WTC11 (cell line): ENCODE measurements around the gene ACTL7A. TPM values are rescaled to one million over a fixed set of nuclear protein-coding genes. Genes with fewer than 3 reads are reported as not detected.

Experiments used
- ATAC-seq: fragments of 200-7000 bp; cut with Tn5 transposase; 2 replicates; pipeline ENCODE4 v1.10.0; 2021; ENCODE audit warnings: mild to moderate bottlenecking, moderate library complexity
- CTCF ChIA-PET: fragments of 300-600 bp; sonication (Branson Sonifier 250); formaldehyde crosslinking; loops from one replicate; lab custom pipeline; 2021; ENCODE audit warnings: antibody characterized with exemption; lab: Charles Lee
- POLR2A ChIA-PET: fragments of 350-600 bp; sonication (Branson Sonifier 250); formaldehyde crosslinking; loops from one replicate; lab custom pipeline; 2021; ENCODE audit warnings: antibody characterized with exemption; lab: Charles Lee
- DNase-seq: peaks from one replicate; pipeline ENCODE4 v3.0.0; 2021; ENCODE audit warnings: low spot score
- H3K27ac Mint-ChIP-seq: 2 replicates; pipeline ENCODE4 v1.8.0; 2021; ENCODE audit warnings: mixed read lengths
- H3K27me3 Mint-ChIP-seq: 2 replicates; pipeline ENCODE4 v1.8.0; 2021; ENCODE audit warnings: low read depth, mild to moderate bottlenecking, moderate library complexity, mixed read lengths
- H3K36me3 Mint-ChIP-seq: 2 replicates; pipeline ENCODE4 v1.8.0; 2021; ENCODE audit warnings: mixed read lengths
- H3K4me1 Mint-ChIP-seq: 2 replicates; pipeline ENCODE4 v1.8.0; 2022; ENCODE audit warnings: mixed read lengths
- H3K4me3 Mint-ChIP-seq: 2 replicates; pipeline ENCODE4 v1.8.0; 2021; ENCODE audit warnings: mild to moderate bottlenecking, moderate library complexity, mixed read lengths
- H3K9me3 Mint-ChIP-seq: 2 replicates; pipeline ENCODE4 v1.8.0; 2021; ENCODE audit warnings: mixed read lengths
- ARID4B ChIP-seq: sonication (generic); formaldehyde crosslinking; IDR thresholded peaks from 2 replicates; pipeline ENCODE4 v1.8.0; 2023; ENCODE audit warnings: missing genetic modification reagents, mild to moderate bottlenecking, borderline replicate concordance
- ATF6 ChIP-seq: sonication (generic); formaldehyde crosslinking; IDR thresholded peaks from 2 replicates; pipeline ENCODE4 v1.8.1; 2023; ENCODE audit warnings: mild to moderate bottlenecking, missing genetic modification reagents
- CBFB ChIP-seq: sonication (generic); formaldehyde crosslinking; IDR thresholded peaks from 2 replicates; pipeline ENCODE4 v1.8.1; 2022; ENCODE audit warnings: mild to moderate bottlenecking, low read depth, missing genetic modification reagents
- EMX1 ChIP-seq: fragments of 250-450 bp; sonication (Bioruptor Pico); IDR thresholded peaks from 2 replicates; pipeline ENCODE4 v1.8.0; 2021; ENCODE audit warnings: mild to moderate bottlenecking
- MAX ChIP-seq: sonication (generic); formaldehyde crosslinking; IDR thresholded peaks from 2 replicates; pipeline ENCODE4 v1.8.0; 2022; ENCODE audit warnings: mild to moderate bottlenecking, missing genetic modification reagents
- NFE2L1 ChIP-seq: sonication (generic); formaldehyde crosslinking; IDR thresholded peaks from 2 replicates; pipeline ENCODE4 v1.8.1; 2023; ENCODE audit warnings: missing genetic modification reagents
- NR2C2 ChIP-seq: sonication (generic); formaldehyde crosslinking; IDR thresholded peaks from 2 replicates; pipeline ENCODE4 v1.8.0; 2022; ENCODE audit warnings: mild to moderate bottlenecking, missing genetic modification reagents
- NR3C1 ChIP-seq: sonication (generic); formaldehyde crosslinking; conservative IDR thresholded peaks from 2 replicates; pipeline ENCODE4 v1.8.1; 2023; ENCODE audit warnings: low read depth, mild to moderate bottlenecking, missing genetic modification reagents
- PRDM15 ChIP-seq: sonication (generic); formaldehyde crosslinking; IDR thresholded peaks from 2 replicates; pipeline ENCODE4 v1.8.0; 2022; ENCODE audit warnings: missing genetic modification reagents
- PREB ChIP-seq: sonication (generic); formaldehyde crosslinking; IDR thresholded peaks from 2 replicates; pipeline ENCODE4 v1.8.1; 2022; ENCODE audit warnings: mild to moderate bottlenecking, missing genetic modification reagents, moderate library complexity, borderline replicate concordance
- RORB ChIP-seq: fragments of 250-450 bp; sonication (Bioruptor Pico); IDR thresholded peaks from 2 replicates; pipeline ENCODE4 v1.9.0; 2021; ENCODE audit warnings: mild to moderate bottlenecking
- ZNF281 ChIP-seq: sonication (generic); formaldehyde crosslinking; IDR thresholded peaks from 2 replicates; pipeline ENCODE4 v1.8.0; 2023; ENCODE audit warnings: mild to moderate bottlenecking, missing genetic modification reagents
- ZNF396 ChIP-seq: fragments of 250-450 bp; sonication (Bioruptor Pico); IDR thresholded peaks from 2 replicates; pipeline ENCODE4 v1.8.0; 2021; ENCODE audit warnings: mild to moderate bottlenecking, moderate library complexity, borderline replicate concordance
- ZNF416 ChIP-seq: fragments of 250-450 bp; sonication (Bioruptor Pico); IDR thresholded peaks from 2 replicates; pipeline ENCODE4 v1.9.0; 2021; ENCODE audit warnings: mild to moderate bottlenecking, inconsistent platforms
- ZNF425 ChIP-seq: fragments of 250-450 bp; sonication (Bioruptor Pico); conservative IDR thresholded peaks from 2 replicates; pipeline ENCODE4 v1.9.0; 2021; ENCODE audit warnings: mild to moderate bottlenecking
- ZSCAN18 ChIP-seq: fragments of 250-450 bp; sonication (Bioruptor Pico); IDR thresholded peaks from 2 replicates; pipeline ENCODE4 v2.1.2; 2022; ENCODE audit warnings: mild to moderate bottlenecking, moderate library complexity
- total RNA-seq: library from RNA; stranded (reverse); gene quantifications from 3 replicates; pipeline ENCODE4 v1.2.3, GENCODE V29; 2021

Gene ACTL7A
- total RNA-seq, 1 experiment from 2014 or later, result not detected

GRCh38 chr9:108867116-108867515 is 5.0 kb downstream of the ACTL7A start:
- H3K9me3 Mint-ChIP-seq, result no peaks in the 10 kb centered on the region
- no peaks in the 10 kb centered on the region for H3K4me1 Mint-ChIP-seq
- ChIA-PET POLR2A (no interaction called here), CTCF (no interaction called here)
- no peak for ATAC-seq
- DNase-seq, result no peak
- TF ChIP-seq CBFB (CRISPR knock-in tag) (no peak), NR2C2 (CRISPR knock-in tag) (no peak), NFE2L1 (CRISPR knock-in tag) (no peak), MAX (no peak), NR3C1 (CRISPR knock-in tag) (no peak), ATF6 (CRISPR knock-in tag) (no peak), ZSCAN18 (CRISPR knock-in tag) (no peak), EMX1 (no peak), ARID4B (CRISPR knock-in tag) (no peak), PREB (CRISPR knock-in tag) (no peak), ZNF281 (CRISPR knock-in tag) (no peak), RORB (CRISPR knock-in tag) (no peak), ZNF396 (CRISPR knock-in tag) (no peak), ZNF416 (CRISPR knock-in tag) (no peak), ZNF425 (CRISPR knock-in tag) (no peak), PRDM15 (CRISPR knock-in tag) (no peak)
- TF ChIP-seq, all 79 proteins: peak for 0
- Mint-ChIP-seq H3K27me3 (no peaks in the 10 kb centered on the region), H3K36me3 (peaks cover 30% of the 10 kb centered on the region), H3K27ac (no peak overlapping the region), H3K4me3 (no peak overlapping the region)
